A204.1 (cell line): ENCODE measurements around the gene UBAC1.
"Not testable (repeated sequence)": the region's sequence is repeated elsewhere in the genome, so short reads cannot be mapped to it uniquely, and the experiment has no call there.

ENCODE experiments used
- FAIRE-seq: peaks from 2 replicates; lab custom pipeline; 2012; peaks lifted over from hg19 to GRCh38; lab: Jason Lieb, UNC

Gene UBAC1

GRCh38 chr9:135896626-135897025 lies 64.5 kb downstream of the UBAC1 start:
- no peak for FAIRE-seq

GRCh38 chr9:135896205-135896604 lies 65.0 kb downstream of the UBAC1 start:
- FAIRE-seq, result no peak

DNA sequence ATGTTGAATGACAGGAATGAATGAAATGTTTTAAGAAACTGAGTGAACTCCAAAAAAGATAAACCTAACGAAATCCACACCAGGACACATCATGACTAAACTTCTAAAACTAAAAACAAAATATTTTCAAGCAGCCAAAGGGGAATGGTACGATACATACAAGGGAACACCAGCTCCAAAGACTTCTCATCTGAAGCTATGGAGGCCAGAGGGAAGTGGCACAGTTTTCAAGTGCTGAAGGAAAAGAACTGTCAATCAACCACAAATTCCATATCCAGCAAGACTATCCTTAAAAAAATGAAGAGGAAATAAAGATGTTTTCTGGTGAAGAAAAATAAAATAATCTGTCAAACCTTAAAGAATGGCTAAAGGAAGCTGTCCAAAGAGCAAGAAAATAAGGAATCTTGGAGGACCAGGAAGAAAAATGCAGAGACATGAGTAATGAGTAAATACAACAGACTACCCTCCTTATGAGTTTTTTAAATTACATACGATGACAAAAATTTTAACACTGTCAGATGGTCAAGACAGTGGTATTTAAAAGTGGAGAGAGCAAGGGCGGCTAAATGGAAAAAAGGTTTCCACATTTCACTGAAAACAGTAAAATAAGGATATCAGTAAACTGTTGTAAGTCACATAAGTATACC lies 65.8 kb downstream of the UBAC1 start:
- no peak for FAIRE-seq

DNA sequence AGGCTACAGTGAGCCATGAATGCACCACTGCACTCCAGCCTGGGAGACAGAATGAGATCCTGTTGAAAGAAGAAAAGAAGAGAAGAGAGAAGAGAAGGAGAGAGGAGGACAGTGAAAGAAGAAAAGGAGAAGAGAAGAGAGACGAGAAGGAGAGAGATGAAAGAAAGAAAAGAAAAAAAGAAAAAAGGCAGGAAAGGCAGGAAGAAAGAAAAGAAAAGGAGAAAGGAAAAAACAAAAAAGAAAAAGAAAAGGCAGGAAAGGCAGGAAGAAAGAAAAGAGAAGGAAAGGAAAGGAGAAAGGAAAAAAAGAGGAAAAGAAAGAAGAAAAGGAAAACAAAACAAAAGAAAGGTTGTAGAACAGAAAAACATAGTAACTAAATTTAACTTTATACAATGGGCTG lies 68.1 kb downstream of the UBAC1 start:
- FAIRE-seq, result no peak

- FAIRE-seq, result not testable (repeated sequence)
Measured at GRCh38 chr9:135892327-135892726, 68.8 kb downstream of the UBAC1 start.

DNA sequence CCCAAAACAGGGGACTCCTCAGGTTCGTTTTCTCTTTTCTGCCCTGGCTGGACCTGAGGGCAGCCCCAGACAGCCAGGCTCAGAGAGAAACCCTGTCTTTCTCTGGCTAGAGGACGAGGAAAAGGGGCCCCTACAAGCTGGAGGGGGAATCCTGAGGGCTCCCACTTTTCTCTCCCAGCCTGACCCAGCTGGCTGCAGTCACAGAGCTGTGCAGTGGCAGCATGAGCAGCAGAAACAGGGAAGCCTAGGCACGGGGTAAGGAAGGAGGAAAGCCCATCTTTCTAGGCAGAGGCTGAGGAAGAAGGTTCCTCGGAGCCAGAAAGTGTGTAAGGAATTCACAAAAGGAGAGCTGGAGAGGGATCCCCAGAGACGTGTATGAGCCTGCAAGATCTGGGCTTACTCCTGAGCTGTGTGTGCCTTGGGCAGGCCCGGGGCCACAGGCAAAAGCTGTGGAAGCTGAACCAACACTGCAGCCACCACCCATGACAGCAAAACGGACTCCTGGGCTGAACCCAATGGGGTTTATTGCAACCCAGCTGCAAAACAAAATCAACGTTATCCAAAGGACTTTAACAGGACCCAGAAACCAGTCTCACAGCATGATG lies 70.0 kb downstream of the UBAC1 start:
- FAIRE-seq, result no peak

DNA sequence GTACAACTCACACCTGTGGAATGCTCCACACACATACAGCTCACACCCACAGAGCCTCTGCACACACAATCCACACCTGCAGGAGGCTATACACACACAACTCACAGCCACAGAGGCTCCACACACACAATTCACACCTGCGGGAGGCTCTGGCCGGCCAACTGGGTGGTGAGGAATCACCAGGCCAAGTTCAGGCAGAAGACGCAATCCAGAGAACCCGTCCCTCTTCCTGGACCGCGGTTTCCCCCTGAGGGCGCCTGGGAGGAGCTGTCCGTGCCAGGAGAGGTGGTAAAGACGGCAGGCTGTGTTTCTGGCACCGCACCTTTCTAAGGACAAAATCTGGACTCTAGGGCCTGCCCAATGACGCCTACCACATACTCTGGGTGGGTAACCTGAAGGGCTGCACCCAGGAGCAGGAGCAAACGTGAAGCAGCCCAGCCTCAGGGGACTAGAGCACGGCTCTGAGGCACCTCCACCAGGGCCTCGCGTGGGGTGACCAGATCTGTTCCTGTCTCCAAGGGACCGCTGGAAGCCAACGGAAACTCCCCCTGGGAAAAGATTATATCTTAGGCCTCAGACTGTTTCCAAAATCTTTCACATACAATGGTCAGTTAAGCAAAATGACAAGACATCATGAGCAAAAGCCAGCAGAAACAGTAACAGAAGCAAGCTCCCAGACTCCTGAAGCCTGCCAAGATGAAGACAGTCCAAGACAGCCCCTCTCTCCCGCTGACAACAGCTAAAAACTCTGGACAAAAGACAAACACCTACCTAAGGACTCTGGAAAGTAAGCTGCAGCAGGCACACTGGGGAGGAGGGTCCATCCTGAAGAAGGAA lies 70.8 kb downstream of the UBAC1 start:
- FAIRE-seq, result no peak

GRCh38 chr9:135889564-135890189 lies 71.5 kb downstream of the UBAC1 start:
- FAIRE-seq, result no peak

GRCh38 chr9:135888766-135889394 lies 72.3 kb downstream of the UBAC1 start:
- FAIRE-seq, result no peak

DNA sequence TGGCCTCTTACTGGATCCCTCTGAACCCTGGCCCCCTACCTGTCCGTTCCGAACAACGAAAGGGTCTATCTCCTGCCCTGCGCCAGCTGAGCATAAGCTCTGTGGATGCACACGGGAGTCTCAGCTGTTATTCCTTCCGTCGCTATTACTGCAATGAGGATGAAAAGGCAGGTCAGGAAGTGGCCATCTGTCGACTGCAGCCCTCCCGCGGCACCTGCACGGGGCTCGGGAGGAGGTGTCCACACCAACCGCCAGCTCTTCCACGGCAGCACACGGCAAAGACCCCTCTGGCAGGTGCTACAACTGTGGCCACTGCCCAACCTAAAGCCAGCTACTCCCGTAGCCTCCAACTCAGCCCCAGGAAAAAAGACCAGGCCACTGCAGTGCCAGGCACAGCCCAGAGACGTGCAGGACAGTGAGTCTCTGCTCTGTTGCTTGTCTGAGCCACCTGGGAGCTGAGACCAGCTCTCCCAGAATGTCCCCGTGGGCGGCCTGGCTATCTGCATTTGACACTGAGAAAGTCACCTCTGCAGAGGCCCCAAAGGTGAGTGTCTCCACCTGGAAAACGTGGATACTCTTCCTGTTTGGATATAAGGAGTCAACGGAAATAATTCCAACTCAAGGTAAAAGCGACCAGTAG lies 72.9 kb downstream of the UBAC1 start:
- no peak for FAIRE-seq

DNA sequence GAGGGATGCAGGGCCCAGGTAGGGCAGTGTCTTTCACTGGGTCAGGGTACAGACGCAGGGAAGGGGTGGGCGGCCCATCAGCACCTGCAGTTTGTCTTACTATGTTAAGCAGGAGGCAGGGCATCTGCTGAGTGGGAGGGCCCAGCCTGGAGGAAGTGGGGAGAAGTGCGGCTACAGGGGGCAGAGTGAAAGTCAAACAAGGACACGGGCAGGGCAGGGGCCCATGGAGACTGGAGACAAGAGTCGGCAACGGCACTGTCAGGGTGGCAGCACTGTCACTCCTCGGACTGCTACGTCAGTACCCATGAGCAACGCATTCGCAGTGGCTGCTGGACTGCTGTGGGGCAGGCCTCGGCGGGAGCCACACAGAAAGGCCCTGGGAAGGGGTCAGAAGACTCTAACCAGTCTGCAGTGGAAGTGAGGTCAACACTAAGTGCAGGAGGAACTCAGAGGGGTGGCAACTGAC lies 73.6 kb downstream of the UBAC1 start:
- FAIRE-seq, result no peak

- no peak for FAIRE-seq
Measured at GRCh38 chr9:135887021-135887507, 74.1 kb downstream of the UBAC1 start.

- no peak for FAIRE-seq
Measured at GRCh38 chr9:135886147-135886981, 74.8 kb downstream of the UBAC1 start.

DNA sequence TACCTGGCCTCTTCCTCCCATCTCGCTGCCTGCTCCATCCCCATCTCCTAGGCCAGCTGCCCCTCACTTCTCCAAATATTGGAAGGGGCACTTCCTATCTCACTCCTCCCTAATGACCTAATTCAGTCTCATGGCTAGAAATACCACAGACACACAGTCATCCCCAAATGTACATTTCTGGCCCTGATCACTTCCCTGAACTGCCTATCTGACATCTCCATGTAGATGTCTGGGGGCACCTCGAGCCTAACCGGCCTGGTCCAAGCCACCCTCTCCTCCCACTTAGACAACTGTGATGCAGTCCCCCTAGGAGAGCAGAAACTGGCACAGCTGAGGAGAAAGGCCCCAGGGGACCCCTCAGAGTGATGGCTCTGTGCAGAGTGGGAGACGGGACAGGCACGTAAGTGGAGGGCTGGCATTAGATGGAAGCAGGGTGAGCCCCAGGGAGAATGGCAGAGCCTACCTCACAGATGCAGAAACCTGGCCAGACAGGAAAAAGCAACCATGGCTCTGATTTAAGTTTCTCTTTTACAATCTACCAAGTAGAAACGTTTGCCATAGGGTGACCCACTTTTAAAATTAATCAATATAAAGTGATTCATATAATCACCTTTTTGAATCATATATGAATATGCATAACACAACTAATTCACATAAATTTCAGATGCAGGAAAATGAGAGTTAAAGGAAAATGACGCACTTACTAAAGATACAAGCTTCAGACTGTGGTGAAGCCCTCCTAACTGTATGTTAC lies 75.9 kb downstream of the UBAC1 start:
- no peak for FAIRE-seq

DNA sequence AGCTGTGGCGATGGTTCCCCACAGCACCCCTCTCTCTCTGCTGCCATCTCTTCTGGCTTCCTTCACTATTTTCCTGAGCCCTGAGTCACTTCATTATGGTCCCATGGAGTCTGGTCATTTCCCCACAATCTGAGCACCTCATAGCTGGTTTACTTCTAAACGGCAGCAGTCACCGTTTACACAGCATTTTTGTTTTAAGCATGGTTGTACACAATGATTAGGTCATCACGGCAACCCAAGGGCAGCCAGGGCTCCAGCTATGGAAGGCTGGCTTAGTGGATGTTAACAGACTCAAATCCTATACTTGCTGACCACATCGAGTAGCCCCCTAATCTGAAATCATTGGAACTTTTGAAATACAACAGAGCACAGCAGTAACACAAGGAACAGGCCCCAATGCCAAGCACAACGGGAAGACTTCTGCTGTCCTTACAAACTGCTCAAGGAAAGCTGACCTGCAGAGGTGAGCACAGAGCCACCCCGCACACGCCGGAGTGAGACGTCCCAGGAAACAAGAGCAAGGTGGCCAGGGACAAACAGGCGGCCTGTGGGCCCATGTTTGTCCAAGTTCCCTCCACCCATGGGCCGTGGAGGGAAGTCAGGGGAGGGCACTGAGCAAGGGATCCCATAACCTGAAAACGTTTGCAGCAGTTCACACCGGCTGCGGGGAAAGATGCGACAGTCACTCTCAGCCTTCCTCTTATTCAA lies 76.7 kb downstream of the UBAC1 start:
- FAIRE-seq, result no peak

DNA sequence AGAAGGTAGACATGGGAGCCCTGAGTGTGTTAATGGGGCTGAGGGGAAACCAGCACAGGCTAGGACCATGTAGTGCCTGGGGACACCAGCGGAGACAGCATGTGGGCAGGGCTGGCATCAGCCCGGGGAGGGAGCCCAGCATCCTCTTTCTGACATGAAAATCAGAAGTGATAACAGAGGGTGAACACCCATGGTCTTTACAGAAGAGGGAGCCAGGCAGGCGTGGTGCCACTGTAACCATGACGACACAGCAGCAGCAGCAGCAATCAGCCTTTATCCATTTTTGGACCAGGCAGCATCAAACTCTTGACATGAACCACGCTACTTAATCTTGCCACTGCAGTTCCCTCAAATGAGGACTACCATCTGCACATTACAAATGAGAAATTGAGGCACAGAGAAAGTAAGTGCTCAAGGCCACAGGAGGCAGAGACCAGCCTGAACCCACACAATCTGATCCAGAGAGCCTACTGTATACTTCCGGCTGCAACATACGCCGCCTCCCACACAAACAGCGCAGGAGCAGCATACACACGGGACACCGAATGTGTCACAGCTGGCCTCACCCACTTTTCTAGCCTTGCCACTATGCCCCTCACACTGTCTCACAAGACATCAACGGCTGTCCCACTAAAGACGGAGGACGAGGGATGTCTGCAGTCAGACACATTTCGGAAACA lies 77.6 kb downstream of the UBAC1 start:
- no peak for FAIRE-seq
